Neural progenitor cell (in vitro differentiated cells): ENCODE results near the gene CLNK. TPM values are rescaled to one million over a fixed set of nuclear protein-coding genes. Genes with fewer than 3 reads are reported as not detected.

Experiments
- DNase-seq: peaks from one replicate; pipeline ENCODE4 v3.0.0-alpha.2; 2016; ENCODE audit warnings: low spot score
- H2AFZ ChIP-seq: fragments of 200-600 bp; sonication (generic); replicated peaks from 2 replicates; pipeline ENCODE4 v1.6.1; 2016; ENCODE audit warnings: antibody characterized with exemption
- H3F3A ChIP-seq: fragments of 200-600 bp; sonication (generic); 2 replicates; pipeline ENCODE4 v1.6.1; 2016; ENCODE audit warnings: antibody characterized with exemption, low read depth
- H3K27ac ChIP-seq: fragments of 200-600 bp; sonication (generic); 2 replicates; pipeline ENCODE4 v1.5.1; 2016; ENCODE audit warnings: mild to moderate bottlenecking
- H3K27me3 ChIP-seq: fragments of 200-600 bp; sonication (generic); 2 replicates; pipeline ENCODE4 v1.6.1; 2016; ENCODE audit warnings: mild to moderate bottlenecking, moderate library complexity
- H3K36me3 ChIP-seq: fragments of 200-600 bp; sonication (generic); 2 replicates; pipeline ENCODE4 v1.5.1; 2016
- H3K4me1 ChIP-seq: fragments of 200-600 bp; sonication (generic); 2 replicates; pipeline ENCODE4 v1.6.1; 2016; ENCODE audit warnings: mixed run types
- H3K4me2 ChIP-seq: fragments of 200-600 bp; sonication (generic); 2 replicates; pipeline ENCODE4 v1.6.1; 2016
- H3K4me3 ChIP-seq: fragments of 200-600 bp; sonication (generic); 2 replicates; pipeline ENCODE4 v1.5.1; 2016
- H3K79me2 ChIP-seq: fragments of 200-600 bp; sonication (generic); 2 replicates; pipeline ENCODE4 v1.6.1; 2016; ENCODE audit warnings: low read depth
- H3K9ac ChIP-seq: fragments of 200-600 bp; sonication (generic); 2 replicates; pipeline ENCODE4 v1.6.1; 2016
- H3K9me3 ChIP-seq: fragments of 200-600 bp; sonication (generic); 2 replicates; pipeline ENCODE4 v1.5.1; 2016; ENCODE audit warnings: low read depth
- H4K20me1 ChIP-seq: fragments of 200-600 bp; sonication (generic); 2 replicates; pipeline ENCODE4 v1.6.1; 2016; ENCODE audit warnings: low read depth
- H3K27ac Mint-ChIP-seq: 3 replicates; pipeline ENCODE4 v1.8.0; 2021; ENCODE audit warnings: mixed read lengths
- H3K27me3 Mint-ChIP-seq: 2 replicates; pipeline ENCODE4 v1.8.0; 2022; ENCODE audit warnings: low read depth, mild to moderate bottlenecking, inconsistent platforms, moderate library complexity, mixed read lengths; ENCODE audit not compliant: insufficient read depth
- H3K36me3 Mint-ChIP-seq: 3 replicates; pipeline ENCODE4 v1.8.0; 2021; ENCODE audit warnings: mixed read lengths
- H3K4me1 Mint-ChIP-seq: 3 replicates; pipeline ENCODE4 v1.8.0; 2021; ENCODE audit warnings: mixed read lengths
- H3K4me3 Mint-ChIP-seq: 3 replicates; pipeline ENCODE4 v1.8.0; 2021; ENCODE audit warnings: mild to moderate bottlenecking, moderate library complexity, mixed read lengths
- H3K9me3 Mint-ChIP-seq: 3 replicates; pipeline ENCODE4 v1.8.0; 2020; ENCODE audit warnings: mixed read lengths
- EZH2 ChIP-seq: fragments of 200-600 bp; sonication (generic); IDR thresholded peaks from 2 replicates; pipeline ENCODE4 v1.6.1; 2017; ENCODE audit warnings: antibody characterized with exemption, mild to moderate bottlenecking, moderate library complexity
- EZH2phosphoT487 ChIP-seq: fragments of 200-600 bp; sonication (generic); IDR thresholded peaks from 2 replicates; pipeline ENCODE4 v1.6.1; 2017; ENCODE audit warnings: antibody characterized with exemption
- total RNA-seq: library from RNA; depleted of rRNA; stranded (reverse); fragments of >200 nt; gene quantifications from 2 replicates; pipeline ENCODE4 v1.2.3, GENCODE V29; 2015; ENCODE audit warnings: low replicate concordance
- TF ChIP-seq, protein P1 (sequence below): fragments of 200-600 bp; sonication (generic); IDR thresholded peaks from 2 replicates; pipeline ENCODE4 v1.5.1; 2017; ENCODE audit warnings: antibody characterized with exemption, mild to moderate bottlenecking

Gene CLNK
- total RNA-seq, 1 donor from 2014 or later = not detected

DNA sequence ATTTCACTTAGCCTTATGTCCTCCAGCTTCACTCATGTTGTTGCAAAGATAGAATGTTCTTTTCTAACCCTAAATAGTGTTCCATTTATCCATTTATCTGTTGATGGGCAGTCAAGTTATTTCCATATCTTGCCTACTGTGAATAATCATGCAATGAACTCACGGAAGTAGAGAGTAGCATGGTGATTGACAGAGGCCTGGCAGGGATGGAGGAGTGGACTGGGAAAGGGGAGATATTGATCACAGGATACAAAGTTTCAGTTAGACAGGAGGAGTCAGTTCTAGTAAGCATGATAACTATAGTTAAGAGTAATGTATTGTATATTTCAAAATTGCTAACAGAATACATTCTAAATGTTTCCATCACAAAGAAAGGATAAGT, 10.3 kb upstream of the CLNK start:
- TF ChIP-seq EZH2phosphoT487 (no peak), EZH2 (no peak)
- TF ChIP-seq, protein P1, sequence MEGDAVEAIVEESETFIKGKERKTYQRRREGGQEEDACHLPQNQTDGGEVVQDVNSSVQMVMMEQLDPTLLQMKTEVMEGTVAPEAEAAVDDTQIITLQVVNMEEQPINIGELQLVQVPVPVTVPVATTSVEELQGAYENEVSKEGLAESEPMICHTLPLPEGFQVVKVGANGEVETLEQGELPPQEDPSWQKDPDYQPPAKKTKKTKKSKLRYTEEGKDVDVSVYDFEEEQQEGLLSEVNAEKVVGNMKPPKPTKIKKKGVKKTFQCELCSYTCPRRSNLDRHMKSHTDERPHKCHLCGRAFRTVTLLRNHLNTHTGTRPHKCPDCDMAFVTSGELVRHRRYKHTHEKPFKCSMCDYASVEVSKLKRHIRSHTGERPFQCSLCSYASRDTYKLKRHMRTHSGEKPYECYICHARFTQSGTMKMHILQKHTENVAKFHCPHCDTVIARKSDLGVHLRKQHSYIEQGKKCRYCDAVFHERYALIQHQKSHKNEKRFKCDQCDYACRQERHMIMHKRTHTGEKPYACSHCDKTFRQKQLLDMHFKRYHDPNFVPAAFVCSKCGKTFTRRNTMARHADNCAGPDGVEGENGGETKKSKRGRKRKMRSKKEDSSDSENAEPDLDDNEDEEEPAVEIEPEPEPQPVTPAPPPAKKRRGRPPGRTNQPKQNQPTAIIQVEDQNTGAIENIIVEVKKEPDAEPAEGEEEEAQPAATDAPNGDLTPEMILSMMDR = no peak
- no peaks in the 10 kb centered on the region for H3F3A ChIP-seq
- Mint-ChIP-seq H3K27me3 (peaks cover 5% of the 10 kb centered on the region), H3K4me1 (peaks cover 14% of the 10 kb centered on the region), H3K4me3 (no peak overlapping the region), H3K36me3 (no peaks in the 10 kb centered on the region), H3K27ac (no peak overlapping the region), H3K9me3 (no peaks in the 10 kb centered on the region)
- H3K27ac ChIP-seq = no peak overlapping the region
- H3K4me3 ChIP-seq = no peak overlapping the region
- DNase-seq = no peak
- no peaks in the 10 kb centered on the region for H3K4me1 ChIP-seq
- no peaks in the 10 kb centered on the region for H3K79me2 ChIP-seq
- no peak overlapping the region for H2AFZ ChIP-seq
- H3K27me3 ChIP-seq = no peaks in the 10 kb centered on the region
- H4K20me1 ChIP-seq = no peaks in the 10 kb centered on the region
- no peaks in the 10 kb centered on the region for H3K36me3 ChIP-seq
- H3K9me3 ChIP-seq = no peaks in the 10 kb centered on the region
- H3K4me2 ChIP-seq = no peak overlapping the region
- no peak overlapping the region for H3K9ac ChIP-seq

- no peak overlapping the region for H3K9ac ChIP-seq
These were observed 9.7 kb upstream of the CLNK start for GRCh38 chr4:10694151-10694827.

DNA sequence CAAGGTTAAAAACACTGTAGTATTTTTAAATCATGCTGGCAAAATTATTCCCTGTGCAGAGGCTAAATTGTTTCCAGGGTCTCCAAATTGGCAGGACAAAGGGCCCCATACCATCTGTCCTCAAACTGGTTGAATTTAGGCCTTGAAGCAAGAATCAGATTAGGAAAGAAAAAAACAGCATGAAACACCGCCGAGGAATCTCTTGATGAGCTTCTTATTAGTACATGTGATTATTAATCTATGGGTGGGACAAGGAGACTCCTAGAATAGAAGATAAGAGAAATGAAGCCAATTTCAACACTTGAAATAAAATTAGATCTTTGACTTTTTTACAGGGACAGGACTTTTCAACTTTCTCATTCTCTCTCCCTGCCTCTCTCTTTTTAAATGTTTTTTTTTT, 7.1 kb upstream of the CLNK start:
- H3K27ac ChIP-seq = no peak overlapping the region
- H3K4me3 ChIP-seq = no peak overlapping the region
- H3K27ac Mint-ChIP-seq = no peak overlapping the region
- no peaks in the 10 kb centered on the region for H3K36me3 Mint-ChIP-seq
- H3K4me1 Mint-ChIP-seq = peaks cover 4% of the 10 kb centered on the region
- no peak overlapping the region for H3K4me3 Mint-ChIP-seq
- TF ChIP-seq EZH2 (no peak), EZH2phosphoT487 (no peak)
- TF ChIP-seq, protein P1 = no peak
- H3K9me3 Mint-ChIP-seq = no peaks in the 10 kb centered on the region
- H3K4me1 ChIP-seq = no peaks in the 10 kb centered on the region
- H3K79me2 ChIP-seq = no peaks in the 10 kb centered on the region
- no peaks in the 10 kb centered on the region for H3K9me3 ChIP-seq
- H3K27me3 ChIP-seq = no peaks in the 10 kb centered on the region
- no peak overlapping the region for H3K4me2 ChIP-seq
- no peak overlapping the region for H2AFZ ChIP-seq
- peaks cover 2% of the 10 kb centered on the region for H3K27me3 Mint-ChIP-seq
- no peak for DNase-seq
- no peaks in the 10 kb centered on the region for H3F3A ChIP-seq
- no peaks in the 10 kb centered on the region for H4K20me1 ChIP-seq
- no peaks in the 10 kb centered on the region for H3K36me3 ChIP-seq
- no peak overlapping the region for H3K9ac ChIP-seq

More at GRCh38 chr4:10694151-10694827, 9.7 kb upstream of the CLNK start:
- Histone ChIP-seq H3K4me3 (no peak overlapping the region), H3K4me2 (no peak overlapping the region), H2AFZ (no peak overlapping the region), H3K79me2 (no peaks in the 10 kb centered on the region), H3F3A (no peaks in the 10 kb centered on the region), H3K9me3 (no peaks in the 10 kb centered on the region), H3K4me1 (no peaks in the 10 kb centered on the region), H4K20me1 (no peaks in the 10 kb centered on the region), H3K27me3 (no peaks in the 10 kb centered on the region), H3K36me3 (no peaks in the 10 kb centered on the region), H3K27ac (no peak overlapping the region)
- Mint-ChIP-seq H3K9me3 (no peaks in the 10 kb centered on the region), H3K27me3 (peaks cover 5% of the 10 kb centered on the region), H3K4me3 (no peak overlapping the region), H3K36me3 (no peaks in the 10 kb centered on the region), H3K4me1 (peaks cover 14% of the 10 kb centered on the region), H3K27ac (no peak overlapping the region)
- DNase-seq = no peak
- TF ChIP-seq, protein P1 = no peak
- no peak for TF ChIP-seq EZH2
- TF ChIP-seq EZH2phosphoT487 = no peak
